Erythroblast (primary cell): Measurements from ENCODE around the gene TAS2R42.

Experiments
- GATA1 ChIP-seq: IDR thresholded peaks from 2 replicates; pipeline ENCODE4 v1.6.1; 2011; ENCODE audit warnings: low read depth, mild to moderate bottlenecking, control low read depth, low read length, moderate library complexity
- POLR2A ChIP-seq: IDR thresholded peaks from 2 replicates; pipeline ENCODE4 v1.6.1; 2011; ENCODE audit warnings: mild to moderate bottlenecking, low read length

DNA sequence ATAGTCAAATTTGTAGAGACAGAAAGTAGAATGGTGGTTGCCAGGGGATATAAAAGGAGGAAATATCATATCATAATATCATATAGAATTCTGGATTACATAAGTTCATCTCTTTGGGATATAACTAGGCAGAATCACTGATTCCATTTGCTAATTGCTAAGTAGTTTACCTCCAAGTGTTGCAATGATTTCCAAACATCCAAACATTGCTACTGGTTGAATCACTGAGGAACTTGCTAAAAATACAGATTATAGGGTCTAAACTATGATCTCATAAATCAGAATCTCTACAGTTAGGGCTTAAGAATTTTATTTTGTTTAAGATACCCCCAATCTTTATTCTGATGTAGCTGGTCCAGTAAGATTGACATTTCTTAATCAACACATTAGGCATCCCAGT lies 16.1 kb upstream of the TAS2R42 start:
- TF ChIP-seq POLR2A: no peak
- TF ChIP-seq GATA1: no peak
